GM18907 (cell line): Measurements from ENCODE around the gene MYO7A.

Experiments
- ATAC-seq: cut with Tn5 transposase; IDR thresholded peaks from one replicate; pipeline ENCODE4 v1.9.1; 2021; ENCODE audit warnings: mild to moderate bottlenecking, moderate library complexity; ENCODE audit not compliant: unreplicated experiment

The MYO7A gene

DNA sequence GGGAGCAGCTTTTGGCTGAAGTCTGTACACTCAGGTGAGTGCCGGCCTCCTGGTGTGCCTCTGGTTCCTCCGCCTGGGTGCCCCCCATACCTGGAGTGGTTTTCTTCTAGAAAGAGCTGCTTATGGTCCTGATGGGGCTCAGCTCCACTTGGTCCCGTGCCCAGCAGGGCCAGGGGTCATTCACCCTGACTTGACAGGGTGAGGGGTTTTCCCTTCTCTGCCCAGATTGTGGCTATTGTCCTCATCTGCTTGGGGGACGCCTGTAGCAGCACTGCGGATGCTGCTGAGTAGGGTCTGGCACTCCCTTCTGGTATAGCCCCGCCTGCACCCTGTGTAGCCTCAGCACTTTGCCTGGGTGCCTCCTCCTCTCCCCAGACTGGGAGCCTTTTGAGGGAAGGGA lies 17.2 kb upstream of the MYO7A start:
- ATAC-seq, result no peak

- no peak for ATAC-seq
Observed at GRCh38 chr11:77111277-77111676, 16.8 kb upstream of the MYO7A start.

GRCh38 chr11:77111946-77112345 lies 16.1 kb upstream of the MYO7A start:
- no peak for ATAC-seq

GRCh38 chr11:77112641-77113381 lies 15.2 kb upstream of the MYO7A start:
- ATAC-seq, result no peak

GRCh38 chr11:77113382-77114088 lies 14.5 kb upstream of the MYO7A start:
- no peak for ATAC-seq

DNA sequence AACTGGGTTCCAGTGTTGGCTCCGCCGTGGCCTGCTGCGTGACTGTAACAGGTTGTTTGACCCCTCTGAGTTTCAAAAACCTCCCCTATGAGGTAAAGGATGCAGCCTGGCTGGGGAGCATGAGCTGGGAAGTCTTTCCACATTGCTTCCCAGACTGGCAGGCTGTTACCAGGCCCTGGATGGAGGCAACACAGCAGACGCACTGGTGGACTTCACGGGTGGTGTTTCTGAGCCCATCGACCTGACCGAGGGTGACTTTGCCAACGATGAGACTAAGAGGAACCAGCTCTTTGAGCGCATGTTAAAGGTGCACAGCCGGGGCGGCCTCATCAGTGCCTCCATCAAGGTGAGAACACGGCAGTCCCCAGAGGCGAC lies 14.0 kb upstream of the MYO7A start:
- no peak for ATAC-seq

- ATAC-seq, result no peak
Observed at GRCh38 chr11:77115181-77115611, 12.8 kb upstream of the MYO7A start.

- no peak for ATAC-seq
Observed at GRCh38 chr11:77115956-77116355, 12.1 kb upstream of the MYO7A start.

DNA sequence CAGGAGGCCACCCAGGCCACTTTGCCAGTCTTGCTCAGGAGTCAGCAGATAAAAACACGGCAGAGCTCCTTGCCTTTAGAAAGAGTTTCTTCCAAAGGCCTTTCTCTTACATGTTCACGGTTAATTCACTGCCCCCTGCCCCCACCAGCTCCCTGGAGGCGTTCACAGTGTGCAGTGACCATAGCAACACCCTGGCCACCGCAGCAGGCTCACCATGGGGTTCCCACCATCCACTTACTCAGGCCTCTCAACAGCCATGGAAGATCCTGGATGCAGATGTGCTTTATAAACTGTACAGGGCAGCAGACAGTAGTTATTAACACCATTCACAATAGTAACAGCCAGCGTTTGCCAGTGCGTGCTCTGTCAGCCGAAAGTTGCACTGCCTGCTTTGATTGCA lies 10.6 kb upstream of the MYO7A start:
- no peak for ATAC-seq

DNA sequence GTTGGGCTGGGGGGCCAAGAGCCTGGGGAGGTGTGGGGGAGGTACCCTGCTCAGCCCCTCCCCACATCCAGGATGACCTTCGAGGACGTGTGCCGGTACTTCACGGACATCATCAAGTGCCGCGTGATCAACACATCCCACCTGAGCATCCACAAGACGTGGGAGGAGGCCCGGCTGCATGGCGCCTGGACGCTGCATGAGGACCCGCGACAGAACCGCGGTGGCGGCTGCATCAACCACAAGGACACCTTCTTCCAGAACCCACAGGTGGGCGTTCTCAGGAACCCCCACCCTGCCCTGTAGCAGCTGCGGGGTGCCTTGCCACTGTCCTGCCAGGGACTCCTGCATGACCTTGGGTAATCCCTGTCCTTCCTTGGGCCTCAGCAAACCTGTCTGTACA lies 10.0 kb upstream of the MYO7A start:
- ATAC-seq, result no peak

DNA sequence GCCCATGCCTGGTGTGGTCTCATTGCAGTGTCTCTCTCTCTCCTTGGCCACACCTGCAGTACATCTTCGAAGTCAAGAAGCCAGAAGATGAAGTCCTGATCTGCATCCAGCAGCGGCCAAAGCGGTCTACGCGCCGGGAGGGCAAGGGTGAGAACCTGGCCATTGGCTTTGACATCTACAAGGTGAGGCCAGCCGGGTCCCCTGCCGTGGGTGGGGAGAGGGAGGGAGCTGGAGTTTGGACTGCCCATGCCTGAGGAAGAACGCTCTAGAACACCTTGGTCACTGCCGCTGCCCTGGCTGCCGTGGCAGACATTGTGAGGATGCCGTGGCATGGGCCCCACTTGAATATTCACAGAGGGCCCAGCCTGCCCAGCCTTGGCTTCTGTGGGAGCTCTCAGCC lies 9.1 kb upstream of the MYO7A start:
- ATAC-seq, result no peak

GRCh38 chr11:77119531-77119936 lies 8.5 kb upstream of the MYO7A start:
- ATAC-seq, result no peak

GRCh38 chr11:77120571-77120970 lies 7.5 kb upstream of the MYO7A start:
- ATAC-seq, result no peak

DNA sequence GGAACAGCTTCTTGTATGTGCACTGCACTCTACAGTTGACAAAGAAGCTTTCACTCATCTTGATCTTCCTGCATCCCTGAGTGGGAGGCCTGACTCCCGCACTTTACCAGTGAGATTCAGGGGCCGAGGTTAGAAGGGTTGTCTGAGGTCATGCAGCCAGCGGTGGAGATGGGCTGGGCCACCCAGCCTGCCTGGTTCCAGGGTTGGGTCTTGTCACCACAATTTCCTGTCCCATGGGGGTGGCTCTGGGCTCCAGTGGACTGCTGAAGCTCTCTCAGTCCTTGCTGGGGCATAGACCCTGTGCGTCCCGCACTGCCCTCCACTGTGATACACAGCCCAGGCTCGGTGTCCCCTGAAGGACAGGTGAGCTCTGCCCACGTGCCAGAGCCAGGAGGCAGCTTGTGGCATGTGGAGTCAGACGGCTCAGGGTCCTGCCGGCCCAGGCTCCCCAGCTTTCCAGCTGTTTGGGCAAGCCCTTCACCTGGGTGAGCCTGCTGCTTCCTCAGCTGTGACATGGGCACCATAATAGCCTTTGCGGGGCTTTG lies 6.9 kb upstream of the MYO7A start:
- no peak for ATAC-seq

GRCh38 chr11:77121876-77122575 lies 6.0 kb upstream of the MYO7A start:
- ATAC-seq, result no peak

GRCh38 chr11:77122576-77123212 lies 5.4 kb upstream of the MYO7A start:
- ATAC-seq, result no peak

- no peak for ATAC-seq
Observed at GRCh38 chr11:77123591-77123990, 4.5 kb upstream of the MYO7A start.

DNA sequence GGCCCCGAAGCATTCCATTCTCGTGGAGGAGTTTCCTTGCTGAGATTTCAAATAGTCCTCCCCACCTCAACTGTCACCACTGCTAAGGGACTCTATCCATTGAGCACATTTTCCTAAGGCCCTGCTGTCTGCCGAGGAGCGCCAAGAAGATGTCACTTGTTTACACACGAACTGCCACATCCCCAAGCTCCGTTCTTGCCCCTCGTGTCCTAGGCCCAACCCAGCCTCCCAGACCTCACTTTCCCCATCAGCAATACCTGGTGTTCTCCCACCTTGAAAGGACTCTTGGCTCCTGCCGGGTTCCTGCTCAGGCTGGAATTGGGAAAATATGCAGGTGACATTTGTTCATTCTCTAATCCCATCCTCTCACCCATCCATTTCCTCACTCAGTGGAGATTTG lies 4.0 kb upstream of the MYO7A start:
- no peak for ATAC-seq

DNA sequence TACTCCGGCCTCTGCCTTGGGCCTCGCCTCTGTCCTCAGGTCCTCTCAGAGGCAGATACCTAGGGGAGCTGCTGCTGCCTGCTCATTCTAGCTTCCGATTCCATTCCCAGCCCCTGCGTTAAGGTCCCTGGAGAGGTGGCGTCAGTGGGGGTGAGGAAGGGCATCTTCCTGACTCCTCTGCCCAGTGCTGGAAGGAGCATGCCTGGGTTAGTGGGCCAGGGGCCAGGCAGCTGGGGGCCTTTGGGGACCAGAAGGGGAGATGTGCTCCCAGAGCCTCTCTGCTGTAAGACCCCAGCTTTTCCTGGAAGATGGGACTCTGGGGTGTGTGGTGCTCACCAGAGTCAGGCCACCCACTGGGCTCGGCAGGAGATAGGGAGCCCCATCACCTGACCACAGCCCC lies 3.6 kb upstream of the MYO7A start:
- no peak for ATAC-seq

DNA sequence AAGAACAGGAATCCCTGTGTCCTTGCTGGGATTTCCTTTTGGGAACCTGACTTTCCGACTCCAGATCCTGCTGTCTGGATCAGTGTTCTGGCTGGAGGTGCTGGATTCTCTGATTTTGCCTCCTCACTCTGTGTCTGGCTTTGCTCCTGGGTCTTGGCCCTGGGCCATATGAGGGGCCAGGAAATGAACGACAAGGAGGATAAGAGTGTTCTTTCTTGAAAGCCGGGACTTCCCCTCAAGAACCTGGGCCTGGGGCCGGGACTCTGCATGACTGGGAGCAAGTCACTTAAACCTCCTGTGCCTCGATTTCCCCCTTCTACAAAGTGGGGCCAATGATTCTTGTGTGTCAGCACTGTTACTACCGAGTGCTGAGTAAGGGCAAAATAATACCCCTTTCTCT lies 2.9 kb upstream of the MYO7A start:
- no peak for ATAC-seq

DNA sequence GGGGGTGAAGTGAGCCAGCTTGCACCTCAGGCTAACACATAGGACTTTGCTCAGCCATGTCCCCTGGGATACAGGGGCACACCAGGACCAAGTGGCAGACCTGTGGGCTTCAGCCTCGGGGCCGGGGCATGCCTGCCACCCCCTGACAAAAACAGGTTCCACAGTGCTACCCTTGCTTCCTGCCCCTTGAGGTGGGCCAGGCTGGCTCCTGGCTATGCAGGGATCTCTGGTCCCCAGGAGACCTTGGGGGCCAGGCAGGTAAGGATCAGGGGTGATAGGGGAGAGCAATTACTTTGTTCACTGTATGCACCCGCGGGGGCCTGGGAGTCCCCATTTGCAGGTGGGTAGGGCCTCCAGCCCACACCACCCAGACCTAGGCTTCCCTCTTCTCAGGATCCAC lies 2.4 kb upstream of the MYO7A start:
- no peak for ATAC-seq
